ENCODE data around the gene PCBP4.

PCBP4 gene

GRCh38 chr3:51967384-51968169 lies at the start of gene PCBP4:
TSS of gene PCBP4 (minus strand) at chr3:51967454. CDS start at chr3:51961240, 6,214 bp downstream.
- DNase-seq: peak; percentile 41 to 57

- DNase-seq: no peak
Measured at GRCh38 chr3:52015438-52016228, 48.4 kb upstream of the PCBP4 start.

- DNase-seq: no peak
Measured at GRCh38 chr3:52014613-52015012, 47.4 kb upstream of the PCBP4 start.

- DNase-seq: no peak
Measured at GRCh38 chr3:52013802-52014598, 46.7 kb upstream of the PCBP4 start.

- DNase-seq: no peak
Measured at GRCh38 chr3:52012699-52013098, 45.4 kb upstream of the PCBP4 start.

- no peak for DNase-seq
Measured at GRCh38 chr3:52010431-52010830, 43.2 kb upstream of the PCBP4 start.

GRCh38 chr3:52007291-52007690 lies 40.0 kb upstream of the PCBP4 start:
- no peak for DNase-seq

GRCh38 chr3:52006820-52007133 lies 39.5 kb upstream of the PCBP4 start:
- no peak for DNase-seq

GRCh38 chr3:52006017-52006819 lies 39.0 kb upstream of the PCBP4 start:
- no peak for DNase-seq

GRCh38 chr3:52005571-52005986 lies 38.3 kb upstream of the PCBP4 start:
- peak in 1 of 2 donors; percentile 5 for DNase-seq

- no peak for DNase-seq
Measured at GRCh38 chr3:52004906-52005395, 37.7 kb upstream of the PCBP4 start.

- no peak for DNase-seq
Measured at GRCh38 chr3:52004163-52004787, 37.0 kb upstream of the PCBP4 start.

- no peak for DNase-seq
Measured at GRCh38 chr3:52002748-52003147, 35.5 kb upstream of the PCBP4 start.

GRCh38 chr3:52001443-52001974 lies 34.3 kb upstream of the PCBP4 start:
- DNase-seq: peak; percentile 87 to 88

GRCh38 chr3:51999846-52000245 lies 32.6 kb upstream of the PCBP4 start:
- DNase-seq: no peak

GRCh38 chr3:51998774-51999173 lies 31.5 kb upstream of the PCBP4 start:
- no peak for DNase-seq

GRCh38 chr3:51997935-51998596 lies 30.8 kb upstream of the PCBP4 start:
- no peak for DNase-seq

GRCh38 chr3:51997172-51997571 lies 29.9 kb upstream of the PCBP4 start:
- DNase-seq: no peak

GRCh38 chr3:51995346-51996163 lies 28.3 kb upstream of the PCBP4 start, which contains the start of gene RPL29:
TSS of gene RPL29 (minus strand) at chr3:51995895. CDS start at chr3:51995461, 434 bp downstream.
- peak; percentile 91 to 92 for DNase-seq

- DNase-seq: no peak
Measured at GRCh38 chr3:51994530-51994929, 27.3 kb upstream of the PCBP4 start.
